ENCODE data around the gene CDC73. TPM values are rescaled to one million over a fixed set of nuclear protein-coding genes. Genes with fewer than 3 reads are reported as not detected.

CDC73 gene
- polyA plus RNA-seq, 1 donor (not counting 4 experiments of a cell fraction or from before 2014, with no cell fraction given), result 45.3 TPM

DNA sequence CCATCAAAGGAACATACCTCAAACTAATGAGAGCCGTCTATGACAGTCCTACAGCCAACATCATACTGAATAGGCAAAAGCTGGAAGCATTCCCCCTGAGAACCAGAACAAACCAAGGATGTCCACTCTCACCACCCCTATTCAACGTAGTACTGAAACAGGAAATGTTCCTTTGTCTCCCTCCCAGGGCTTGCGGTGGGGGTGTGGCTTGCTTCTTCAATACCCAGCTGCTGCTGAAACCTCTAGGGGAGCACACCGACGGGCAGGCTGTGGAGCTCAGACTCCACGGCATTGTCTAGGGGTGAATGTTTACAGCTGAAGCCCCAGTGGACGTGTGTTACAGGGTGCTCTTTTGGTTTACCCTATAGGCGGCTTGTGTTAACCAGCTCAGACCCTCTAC lies 95.1 kb downstream of the CDC73 start:
- no peaks in the 10 kb centered on the region for H3K27me3 ChIP-seq (ENCODE audit: control insufficient read depth, extremely low read depth, insufficient read depth, low read length)
- peaks cover 5% of the 10 kb centered on the region for H3K4me1 ChIP-seq (ENCODE audit: control insufficient read depth, extremely low read depth, insufficient read depth, low read length)
- no peak overlapping the region for H3K27ac ChIP-seq (ENCODE audit: control insufficient read depth, insufficient read depth, low read length)
- no peak overlapping the region for H2AFZ ChIP-seq (ENCODE audit: control insufficient read depth, low read length)
- no peaks in the 10 kb centered on the region for H3K9me1 ChIP-seq (ENCODE audit: control insufficient read depth, extremely low read depth, insufficient read depth, low read length)
- H3K4me2 ChIP-seq (ENCODE audit: control insufficient read depth, extremely low read depth, insufficient read depth, low read depth, low read length), result no peak overlapping the region
- H3K36me3 ChIP-seq (ENCODE audit: control insufficient read depth in 2 of 2, extremely low read depth in 1 of 2, insufficient read depth in 2 of 2, low read length in 2 of 2), result peaks cover 5 to 12% of the 10 kb centered on the region in 2 experiments
- H3K79me2 ChIP-seq (ENCODE audit: control insufficient read depth, insufficient read depth, low read length), result no peaks in the 10 kb centered on the region
- FAIRE-seq (no peak), DNase-seq (ENCODE audit: low read depth, low spot score) (no peak)
- no peaks in the 10 kb centered on the region for H3K9me3 ChIP-seq (ENCODE audit: control insufficient read depth, low read depth, low read length)
- H3K4me3 ChIP-seq (ENCODE audit: control insufficient read depth in 2 of 3, extremely low read depth in 1 of 3, insufficient read depth in 2 of 3, low read depth in 1 of 3, low read length in 3 of 3), result no peak overlapping the region
- no peak for TF ChIP-seq CTCF (optimal IDR thresholded peaks at IDR 0.05 in 1 of 3, IDR thresholded peaks at IDR 0.05 in 1 of 3, conservative IDR thresholded peaks at IDR 0.05 in 1 of 3; ENCODE audit: extremely low read depth in 1 of 3, insufficient read depth in 2 of 3, low read length in 3 of 3)
- no peak for TF ChIP-seq EZH2 (IDR thresholded peaks at IDR 0.05; ENCODE audit: low read length)
- dilution Hi-C loops (cut with MboI; ENCODE audit: extremely low pct_ligation_motif_present, low sequenced_read_pairs), result no loop called here
- H3K9ac ChIP-seq (ENCODE audit: control insufficient read depth, extremely low read depth, insufficient read depth, low read length), result no peak overlapping the region
- H4K20me1 ChIP-seq (ENCODE audit: control insufficient read depth, extremely low read depth, insufficient read depth, low read length), result no peaks in the 10 kb centered on the region

DNA sequence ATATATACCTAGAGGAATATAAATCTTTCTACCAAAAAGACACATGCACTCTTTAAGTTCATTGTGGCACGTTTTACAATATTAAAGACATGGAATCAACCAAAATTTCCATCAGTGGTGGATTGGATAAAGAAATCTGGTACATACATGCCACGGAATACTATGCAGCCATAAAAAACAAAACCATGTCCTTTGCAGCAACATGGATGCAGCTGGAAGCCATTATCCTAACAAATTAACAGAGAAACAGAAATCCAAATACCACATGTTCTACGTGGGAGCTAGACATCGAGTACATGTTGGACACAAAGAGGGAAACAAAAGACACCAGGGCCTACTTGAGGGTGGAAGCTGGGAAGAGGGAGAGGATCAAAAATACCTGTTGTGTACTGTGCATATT lies 97.6 kb downstream of the CDC73 start:
- dilution Hi-C loops (cut with MboI; ENCODE audit: extremely low pct_ligation_motif_present, low sequenced_read_pairs), result no loop called here
- Histone ChIP-seq H3K27ac (ENCODE audit: control insufficient read depth, insufficient read depth, low read length) (no peak overlapping the region), H3K79me2 (ENCODE audit: control insufficient read depth, insufficient read depth, low read length) (no peaks in the 10 kb centered on the region), H3K9me3 (ENCODE audit: control insufficient read depth, low read depth, low read length) (no peaks in the 10 kb centered on the region), H4K20me1 (ENCODE audit: control insufficient read depth, extremely low read depth, insufficient read depth, low read length) (no peaks in the 10 kb centered on the region), H3K27me3 (ENCODE audit: control insufficient read depth, extremely low read depth, insufficient read depth, low read length) (no peaks in the 10 kb centered on the region), H3K9ac (ENCODE audit: control insufficient read depth, extremely low read depth, insufficient read depth, low read length) (no peak overlapping the region), H3K9me1 (ENCODE audit: control insufficient read depth, extremely low read depth, insufficient read depth, low read length) (no peaks in the 10 kb centered on the region), H3K4me2 (ENCODE audit: control insufficient read depth, extremely low read depth, insufficient read depth, low read depth, low read length) (no peak overlapping the region), H3K4me3 (ENCODE audit: control insufficient read depth in 2 of 3, extremely low read depth in 1 of 3, insufficient read depth in 2 of 3, low read depth in 1 of 3, low read length in 3 of 3) (no peak overlapping the region), H2AFZ (ENCODE audit: control insufficient read depth, low read length) (no peak overlapping the region), H3K36me3 (ENCODE audit: control insufficient read depth in 2 of 2, extremely low read depth in 1 of 2, insufficient read depth in 2 of 2, low read length in 2 of 2) (peaks cover 2 to 4% of the 10 kb centered on the region in 2 experiments), H3K4me1 (ENCODE audit: control insufficient read depth, extremely low read depth, insufficient read depth, low read length) (no peaks in the 10 kb centered on the region)
- DNase-seq (ENCODE audit: low read depth, low spot score), result no peak
- FAIRE-seq, result no peak
- TF ChIP-seq CTCF (optimal IDR thresholded peaks at IDR 0.05 in 1 of 3, IDR thresholded peaks at IDR 0.05 in 1 of 3, conservative IDR thresholded peaks at IDR 0.05 in 1 of 3; ENCODE audit: extremely low read depth in 1 of 3, insufficient read depth in 2 of 3, low read length in 3 of 3), result no peak
- TF ChIP-seq EZH2 (IDR thresholded peaks at IDR 0.05; ENCODE audit: low read length), result no peak

Data from keratinocyte (primary cell).